GM18909 (cell line): ENCODE data around the gene IRGC.
"Not testable (repeated sequence)": the region's sequence is repeated elsewhere in the genome, so short reads cannot be mapped to it uniquely, and the experiment has no call there.

Source experiments
- ATAC-seq: cut with Tn5 transposase; IDR thresholded peaks from one replicate; pipeline ENCODE4 v1.9.1; 2021; ENCODE audit warnings: mild to moderate bottlenecking; ENCODE audit not compliant: unreplicated experiment, poor library complexity

Gene IRGC

GRCh38 chr19:43751466-43752220 is 35.8 kb downstream of the IRGC start:
- ATAC-seq, result no peak

GRCh38 chr19:43752287-43752875 is 36.5 kb downstream of the IRGC start:
- no peak for ATAC-seq

GRCh38 chr19:43754253-43754502 is 38.3 kb downstream of the IRGC start:
- ATAC-seq, result no peak

- peak; percentile 66 for ATAC-seq
These were observed 38.8 kb downstream of the IRGC start, which contains the start of gene SMG9 for GRCh38 chr19:43754503-43755255. Gene SMG9, minus strand, starts transcription at chr19:43754962. Its CDS starts 4,221 bp downstream, at chr19:43750741.

GRCh38 chr19:43755256-43755801 is 39.5 kb downstream of the IRGC start:
- peak; percentile 23 for ATAC-seq

- ATAC-seq, result no peak
These were observed 43.6 kb downstream of the IRGC start for GRCh38 chr19:43759515-43759914.

GRCh38 chr19:43760941-43761340 is 45.1 kb downstream of the IRGC start:
- ATAC-seq, result no peak

GRCh38 chr19:43762814-43763213 is 46.9 kb downstream of the IRGC start:
- ATAC-seq, result no peak

- ATAC-seq, result no peak
These were observed 47.6 kb downstream of the IRGC start for GRCh38 chr19:43763473-43763939.

- ATAC-seq, result not testable (repeated sequence)
These were observed 48.8 kb downstream of the IRGC start for GRCh38 chr19:43764684-43765083.

- ATAC-seq, result peak; percentile 72
These were observed 49.4 kb downstream of the IRGC start for GRCh38 chr19:43765109-43765876.

- ATAC-seq, result no peak
These were observed 50.8 kb downstream of the IRGC start for GRCh38 chr19:43766755-43767043.

GRCh38 chr19:43767316-43767715 is 51.4 kb downstream of the IRGC start:
- no peak for ATAC-seq

GRCh38 chr19:43767818-43768217 is 51.9 kb downstream of the IRGC start:
- ATAC-seq, result no peak

GRCh38 chr19:43768273-43769050 is 52.6 kb downstream of the IRGC start:
- ATAC-seq, result no peak

- ATAC-seq, result no peak
These were observed 53.4 kb downstream of the IRGC start for GRCh38 chr19:43769256-43769655.
